HEK293T (cell line): ENCODE measurements around the gene PSMA4.

ENCODE experiments used
- CTCF ChIA-PET: fragments of 350-600 bp; formaldehyde crosslinking; extraction: SDS; loops from one replicate; lab custom pipeline; 2021; ENCODE audit warnings: antibody characterized with exemption, inconsistent platforms; lab: Yijun Ruan, JAX
- POLR2A ChIA-PET: fragments of 350-600 bp; formaldehyde crosslinking; extraction: SDS; loops from one replicate; lab custom pipeline; 2020; ENCODE audit warnings: antibody characterized with exemption, inconsistent platforms; lab: Yijun Ruan, JAX
- DNase-seq: peaks from one replicate; pipeline ENCODE4 v3.0.0; 2012; ENCODE audit warnings: mixed read lengths; ENCODE audit errors: extremely low spot score
- ARNT ChIP-seq: fragments of 450-650 bp; IDR thresholded peaks from 2 replicates; pipeline ENCODE4 v1.6.1; 2017; ENCODE audit warnings: mild to moderate bottlenecking
- BHLHE40 ChIP-seq: fragments of 450-650 bp; IDR thresholded peaks from 2 replicates; pipeline ENCODE4 v1.6.1; 2016; ENCODE audit warnings: mild to moderate bottlenecking, moderate library complexity, borderline replicate concordance
- CTBP1 ChIP-seq: fragments of 450-650 bp; IDR thresholded peaks from 2 replicates; pipeline ENCODE4 v1.6.1; 2016; ENCODE audit warnings: borderline replicate concordance
- ELF4 ChIP-seq: fragments of 450-650 bp; IDR thresholded peaks from 2 replicates; pipeline ENCODE4 v1.6.1; 2017; ENCODE audit warnings: antibody characterized with exemption
- FOXA1 ChIP-seq: fragments of 450-650 bp; IDR thresholded peaks from 2 replicates; pipeline ENCODE4 v1.6.1; 2016; ENCODE audit warnings: mild to moderate bottlenecking
- FOXK2 ChIP-seq: fragments of 450-650 bp; IDR thresholded peaks from 2 replicates; pipeline ENCODE4 v1.6.1; 2016; ENCODE audit warnings: mild to moderate bottlenecking
- FOXM1 ChIP-seq: fragments of 450-650 bp; IDR thresholded peaks from 2 replicates; pipeline ENCODE4 v1.6.1; 2017; ENCODE audit warnings: mild to moderate bottlenecking, borderline replicate concordance
- HDGF ChIP-seq: fragments of 450-650 bp; IDR thresholded peaks from 2 replicates; pipeline ENCODE4 v1.6.1; 2017; ENCODE audit warnings: antibody characterized with exemption, borderline replicate concordance
- L3MBTL2 ChIP-seq: fragments of 450-650 bp; conservative IDR thresholded peaks from 2 replicates; pipeline ENCODE4 v1.6.1; 2016; ENCODE audit warnings: mild to moderate bottlenecking
- LEF1 ChIP-seq: fragments of 450-650 bp; IDR thresholded peaks from 2 replicates; pipeline ENCODE4 v1.6.1; 2017; ENCODE audit warnings: mild to moderate bottlenecking, borderline replicate concordance
- NFRKB ChIP-seq: fragments of 450-650 bp; IDR thresholded peaks from 2 replicates; pipeline ENCODE4 v1.6.1; 2016; ENCODE audit warnings: mild to moderate bottlenecking, moderate library complexity
- PKNOX1 ChIP-seq: fragments of 450-650 bp; IDR thresholded peaks from 2 replicates; pipeline ENCODE4 v1.6.1; 2016
- SP1 ChIP-seq: fragments of 450-650 bp; IDR thresholded peaks from 2 replicates; pipeline ENCODE4 v1.6.1; 2017
- SUZ12 ChIP-seq: fragments of 450-650 bp; IDR thresholded peaks from 2 replicates; pipeline ENCODE4 v1.6.1; 2016; ENCODE audit warnings: mild to moderate bottlenecking
- TARDBP ChIP-seq: fragments of 450-650 bp; IDR thresholded peaks from 2 replicates; pipeline ENCODE4 v1.6.1; 2016
- ZNF384 ChIP-seq: fragments of 450-650 bp; IDR thresholded peaks from 2 replicates; pipeline ENCODE4 v1.6.1; 2016

The PSMA4 gene

GRCh38 chr15:78564743-78565096, 24.5 kb downstream of the PSMA4 start:
- POLR2A ChIA-PET, result interaction anchor here (0.5 to 4.2 kb wide), 22 partner anchors 8 to 461 kb away, joined by 3 to 69 read pairs (median 6); partner anchors contain the start of genes CHRNA3, HYKK, IREB2 and PSMA4
- DNase-seq, result no peak
- CTCF ChIA-PET, result interaction anchor here (1.0 kb wide), 1 partner anchor 256 kb away, joined by 3 read pairs; no protein-coding TSS in a partner anchor
- TF ChIP-seq SUZ12, result no peak
- TF ChIP-seq FOXK2, result no peak
- no peak for TF ChIP-seq FOXA1
- TF ChIP-seq SP1, result no peak
- no peak for TF ChIP-seq FOXM1
- no peak for TF ChIP-seq LEF1
- TF ChIP-seq ZNF384, result no peak
- TF ChIP-seq L3MBTL2, result no peak
- TF ChIP-seq TARDBP, result no peak
- TF ChIP-seq HDGF, result no peak
- no peak for TF ChIP-seq ELF4
- no peak for TF ChIP-seq PKNOX1
- no peak for TF ChIP-seq CTBP1
- no peak for TF ChIP-seq NFRKB
- TF ChIP-seq BHLHE40, result no peak
- no peak for TF ChIP-seq ARNT

- ChIA-PET CTCF (interaction anchor here (0.5 to 1.0 kb wide), 3 partner anchors 9 to 256 kb away, joined by 3 to 6 read pairs (median 5); no protein-coding TSS in a partner anchor), POLR2A (interaction anchor here (0.5 to 4.2 kb wide), 29 partner anchors 8 to 460 kb away, joined by 3 to 69 read pairs (median 4); partner anchors contain the start of genes CHRNA3, HYKK, IREB2 and PSMA4)
- DNase-seq, result peak; percentile 87
- no peak for TF ChIP-seq FOXA1
- TF ChIP-seq LEF1, result peak; percentile 30; the same call in 1 of the 2 replicates
- TF ChIP-seq L3MBTL2, result peak; percentile 46
- no peak for TF ChIP-seq SP1
- TF ChIP-seq ELF4, result no peak
- TF ChIP-seq ARNT, result peak; percentile 48; the same call in 1 of the 2 replicates
- TF ChIP-seq FOXM1, result 0 out of 2 replicates have a peak, but pooled peaks have one; percentile 26
Observed at GRCh38 chr15:78565097-78565950, 25.1 kb downstream of the PSMA4 start, which contains the start of gene CHRNA5. Gene CHRNA5 (plus strand): TSS chr15:78565520. CDS start chr15:78565720, 200 bp downstream.

- ChIA-PET CTCF (interaction anchor here (1.0 kb wide), 1 partner anchor 27 kb away, joined by 4 read pairs; no protein-coding TSS in a partner anchor), POLR2A (interaction anchor here (0.6 to 4.2 kb wide), 26 partner anchors 9 to 2000 kb away, joined by 3 to 69 read pairs (median 4); partner anchors contain the start of genes CHRNA3, HYKK, IREB2 and PSMA4)
- DNase-seq, result peak; percentile 42
- TF ChIP-seq FOXK2 (no peak), BHLHE40 (no peak), SUZ12 (no peak), CTBP1 (no peak), SP1 (no peak), NFRKB (no peak), L3MBTL2 (no peak), TARDBP (no peak), ELF4 (no peak)
Observed at GRCh38 chr15:78565951-78566774, 25.9 kb downstream of the PSMA4 start.

- POLR2A ChIA-PET, result interaction anchor here (3.1 to 4.2 kb wide), 2 partner anchors 27 to 60 kb away, joined by 20 to 69 read pairs; partner anchors contain the start of genes HYKK and PSMA4
- CTCF ChIA-PET, result interaction anchor here (0.6 to 0.7 kb wide), 2 partner anchors 304 to 371 kb away, joined by 3 read pairs; no protein-coding TSS in a partner anchor
- TF ChIP-seq HDGF (no peak), PKNOX1 (peak; percentile 25; the same call in 1 of the 2 replicates)
- DNase-seq, result no peak
Observed at GRCh38 chr15:78567531-78567930, 27.3 kb downstream of the PSMA4 start.

GRCh38 chr15:78570710-78571109, 30.5 kb downstream of the PSMA4 start:
- ChIA-PET CTCF (interaction anchor here (0.6 to 0.8 kb wide), 3 partner anchors 49 to 326 kb away, joined by 3 to 4 read pairs (median 3); no protein-coding TSS in a partner anchor), POLR2A (no interaction called here)
- no peak for TF ChIP-seq SP1
- no peak for TF ChIP-seq NFRKB
- no peak for TF ChIP-seq ARNT
- TF ChIP-seq SUZ12, result no peak
- no peak for TF ChIP-seq TARDBP
- TF ChIP-seq L3MBTL2, result no peak
- TF ChIP-seq FOXK2, result no peak
- no peak for TF ChIP-seq FOXA1
- no peak for TF ChIP-seq HDGF
- TF ChIP-seq LEF1, result no peak
- no peak for TF ChIP-seq ELF4
- no peak for TF ChIP-seq BHLHE40
- DNase-seq, result no peak
